ENCODE results near the gene ONECUT2.

- no peak for TF ChIP-seq POLR2A (IDR thresholded peaks at IDR 0.05)
- TF ChIP-seq, protein P1, sequence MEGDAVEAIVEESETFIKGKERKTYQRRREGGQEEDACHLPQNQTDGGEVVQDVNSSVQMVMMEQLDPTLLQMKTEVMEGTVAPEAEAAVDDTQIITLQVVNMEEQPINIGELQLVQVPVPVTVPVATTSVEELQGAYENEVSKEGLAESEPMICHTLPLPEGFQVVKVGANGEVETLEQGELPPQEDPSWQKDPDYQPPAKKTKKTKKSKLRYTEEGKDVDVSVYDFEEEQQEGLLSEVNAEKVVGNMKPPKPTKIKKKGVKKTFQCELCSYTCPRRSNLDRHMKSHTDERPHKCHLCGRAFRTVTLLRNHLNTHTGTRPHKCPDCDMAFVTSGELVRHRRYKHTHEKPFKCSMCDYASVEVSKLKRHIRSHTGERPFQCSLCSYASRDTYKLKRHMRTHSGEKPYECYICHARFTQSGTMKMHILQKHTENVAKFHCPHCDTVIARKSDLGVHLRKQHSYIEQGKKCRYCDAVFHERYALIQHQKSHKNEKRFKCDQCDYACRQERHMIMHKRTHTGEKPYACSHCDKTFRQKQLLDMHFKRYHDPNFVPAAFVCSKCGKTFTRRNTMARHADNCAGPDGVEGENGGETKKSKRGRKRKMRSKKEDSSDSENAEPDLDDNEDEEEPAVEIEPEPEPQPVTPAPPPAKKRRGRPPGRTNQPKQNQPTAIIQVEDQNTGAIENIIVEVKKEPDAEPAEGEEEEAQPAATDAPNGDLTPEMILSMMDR (IDR thresholded peaks at IDR 0.05) = no peak
These were observed 37.6 kb upstream of the ONECUT2 start for GRCh38 chr18:57397440-57398132.

Measured in uterus (tissue), 2 donors.